ENCODE data around the gene SGSH. TPM values are rescaled to one million over a fixed set of nuclear protein-coding genes. Genes with fewer than 3 reads are reported as not detected.

Gene SGSH
- total RNA-seq (2014; rRNA removed; shearing (Covaris generic)): 13.8 and 14.3 TPM in 2 replicates
- 38.4 and 45.5 TPM in 2 replicates for total RNA-seq (2022)
- Bru-seq, nascent RNA: percentile 55 among the genes with signal in this experiment
- percentile 62 among the genes with signal in this experiment for BruChase-seq, experiment 1, labeled RNA remaining after a 6-hour chase
- BruChase-seq, experiment 2, labeled RNA remaining after a 2-hour chase: percentile 62 among the genes with signal in this experiment
- long read RNA-seq, transcript SGSH-201 (8 exons, 2,784 nt): major isoform, 9 of 72 reads
- long read RNA-seq, partial matches to known transcripts: 18 of 72 reads
- long read RNA-seq, other reads (novel, unspliced or antisense): 43 of 72 reads

GRCh38 chr17:80220054-80220735 lies at the start of gene SGSH, which contains the start of gene SLC26A11:
TSS of gene SGSH (minus strand) at chr17:80220333. CDS start at chr17:80220313, 20 bp downstream.
TSS of gene SLC26A11 (plus strand) at chr17:80220427. CDS start at chr17:80221561, 1,134 bp downstream.
- DNase-seq (ENCODE audit: low spot score): peak; percentile 71
- Histone ChIP-seq H3K4me3 (ENCODE audit: low read depth, low read length, poor library complexity, severe bottlenecking) (peak within 1 kb of the TSS; percentile 80), H2AFZ (ENCODE audit: low read length) (peak within 1 kb of the TSS; percentile 85), H3K79me2 (ENCODE audit: insufficient read depth, low read depth, low read length) (no peaks in the 10 kb centered on the region), H3K27ac (ENCODE audit: low read depth, low read length, poor library complexity, severe bottlenecking) (peak within 1 kb of the TSS; percentile 61), H3K9me3 (ENCODE audit: low read length) (no peaks in the 10 kb centered on the region), H3K4me1 (ENCODE audit: insufficient read depth, low read length, poor library complexity, severe bottlenecking) (peaks cover 10% of the 10 kb centered on the region), H4K20me1 (ENCODE audit: insufficient read depth, low read length) (no peaks in the 10 kb centered on the region), H3K4me2 (ENCODE audit: low read length) (peak within 1 kb of the TSS; percentile 98), H3K36me3 (ENCODE audit: insufficient read depth, low read length) (peaks cover 7% of the 10 kb centered on the region), H3K9me2 (ENCODE audit: insufficient read depth, low read length) (no peaks in the 10 kb centered on the region)
- TF ChIP-seq CTCF (conservative IDR thresholded peaks at IDR 0.05; ENCODE audit: low read length): 0 out of 2 replicates have a peak, but pooled peaks have one; percentile 26
- no peak for TF ChIP-seq EZH2phosphoT487 (IDR thresholded peaks at IDR 0.05; ENCODE audit: borderline replicate concordance, low read depth, low read length)
- intact Hi-C loops (cut with micrococcal nuclease; ENCODE audit: unreplicated experiment): no loop called here
- POLR2A ChIA-PET: interaction anchor here (0.6 kb wide), 2 partner anchors 75 to 695 kb away, joined by 4 to 5 read pairs; no protein-coding TSS in a partner anchor
- BruUV-seq (replicated peaks): no TSS peak
- CTCF ChIA-PET (ENCODE audit: unreplicated experiment): interaction anchor here (0.5 to 0.6 kb wide), 2 partner anchors 121 to 143 kb away, joined by 3 to 4 read pairs; no protein-coding TSS in a partner anchor

DNA sequence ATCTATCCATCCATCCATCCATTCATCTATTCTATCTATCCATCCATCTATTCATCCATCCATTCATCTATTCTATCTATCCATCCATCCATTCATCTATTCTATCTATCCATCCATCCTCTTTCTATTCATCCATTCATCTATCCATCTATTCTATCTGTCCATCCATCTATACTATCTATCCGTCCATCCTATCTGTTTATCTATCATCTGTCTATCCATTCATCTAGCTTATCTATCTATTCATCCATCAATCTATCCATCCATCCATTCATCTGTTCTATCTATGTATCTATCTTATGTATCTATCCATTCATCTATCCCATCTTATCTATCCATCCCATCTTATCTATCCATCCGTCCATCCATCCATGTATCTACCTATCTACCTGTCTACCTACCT lies 49.3 kb upstream of the SGSH start:
- Histone ChIP-seq H4K20me1 (ENCODE audit: insufficient read depth, low read length) (no peaks in the 10 kb centered on the region), H3K27ac (ENCODE audit: low read depth, low read length, poor library complexity, severe bottlenecking) (no peak overlapping the region), H3K9me2 (ENCODE audit: insufficient read depth, low read length) (no peaks in the 10 kb centered on the region), H2AFZ (ENCODE audit: low read length) (no peak overlapping the region), H3K36me3 (ENCODE audit: insufficient read depth, low read length) (no peaks in the 10 kb centered on the region), H3K4me3 (ENCODE audit: low read depth, low read length, poor library complexity, severe bottlenecking) (no peak overlapping the region), H3K79me2 (ENCODE audit: insufficient read depth, low read depth, low read length) (no peaks in the 10 kb centered on the region), H3K9me3 (ENCODE audit: low read length) (no peaks in the 10 kb centered on the region), H3K4me1 (ENCODE audit: insufficient read depth, low read length, poor library complexity, severe bottlenecking) (peaks cover 2% of the 10 kb centered on the region), H3K4me2 (ENCODE audit: low read length) (no peak overlapping the region)
- intact Hi-C loops (cut with micrococcal nuclease; ENCODE audit: unreplicated experiment): no loop called here
- CTCF ChIA-PET (ENCODE audit: unreplicated experiment): no interaction called here
- POLR2A ChIA-PET: no interaction called here
- no peak for TF ChIP-seq CTCF (conservative IDR thresholded peaks at IDR 0.05; ENCODE audit: low read length)
- DNase-seq (ENCODE audit: low spot score): no peak
- no TSS peak for BruUV-seq (replicated peaks)
